ENCODE results near the gene OTOG.

The OTOG gene

GRCh38 chr11:17637901-17638300, 90.8 kb downstream of the OTOG start:
- DNase-seq: no peak

- no peak for DNase-seq
Measured at GRCh38 chr11:17638311-17638710, 91.3 kb downstream of the OTOG start.

- no peak for DNase-seq
Measured at GRCh38 chr11:17639091-17639490, 92.0 kb downstream of the OTOG start.

- no peak for DNase-seq
Measured at GRCh38 chr11:17639781-17640180, 92.7 kb downstream of the OTOG start.

GRCh38 chr11:17640493-17641164, 93.6 kb downstream of the OTOG start:
- DNase-seq: no peak

- no peak for DNase-seq
Measured at GRCh38 chr11:17641792-17642350, 94.8 kb downstream of the OTOG start.

GRCh38 chr11:17642370-17642769, 95.3 kb downstream of the OTOG start:
- DNase-seq: no peak

- no peak for DNase-seq
Measured at GRCh38 chr11:17642980-17643379, 95.9 kb downstream of the OTOG start.

GRCh38 chr11:17643506-17644405, 96.7 kb downstream of the OTOG start:
- no peak for DNase-seq

- DNase-seq: no peak
Measured at GRCh38 chr11:17645190-17645970, 98.3 kb downstream of the OTOG start.

- DNase-seq: no peak
Measured at GRCh38 chr11:17646451-17647145, 99.5 kb downstream of the OTOG start.

GRCh38 chr11:17648528-17648927, 101.5 kb downstream of the OTOG start:
- DNase-seq: no peak

- DNase-seq: no peak
Measured at GRCh38 chr11:17649261-17649660, 102.2 kb downstream of the OTOG start.

GRCh38 chr11:17649696-17650095, 102.6 kb downstream of the OTOG start:
- DNase-seq: no peak

- no peak for DNase-seq
Measured at GRCh38 chr11:17650127-17650911, 103.3 kb downstream of the OTOG start.

- no peak for DNase-seq
Measured at GRCh38 chr11:17651061-17651460, 104.0 kb downstream of the OTOG start.

- no peak for DNase-seq
Measured at GRCh38 chr11:17651681-17652080, 104.6 kb downstream of the OTOG start.

GRCh38 chr11:17652556-17652955, 105.5 kb downstream of the OTOG start:
- no peak for DNase-seq

GRCh38 chr11:17653611-17654010, 106.6 kb downstream of the OTOG start:
- DNase-seq: no peak

- no peak for DNase-seq
Measured at GRCh38 chr11:17655682-17656081, 108.6 kb downstream of the OTOG start.

- DNase-seq: no peak
Measured at GRCh38 chr11:17658211-17658610, 111.2 kb downstream of the OTOG start.

- no peak for DNase-seq
Measured at GRCh38 chr11:17668166-17668565, 121.1 kb downstream of the OTOG start.

Data from NCI-H1105 treated with DMSO at 0.1 percent for 48 hours (cell line).